Osteoblast (primary cell): ENCODE measurements around the gene CORIN. TPM values are rescaled to one million over a fixed set of nuclear protein-coding genes. Genes with fewer than 3 reads are reported as not detected.

Source experiments
- DNase-seq: peaks from one replicate; pipeline ENCODE4 v3.0.0; 2011; ENCODE audit warnings: low spot score, mixed read lengths; ENCODE audit not compliant: insufficient read length; ENCODE audit errors: missing footprints
- H2AFZ ChIP-seq: 2 replicates; pipeline ENCODE4 v1.6.0; 2011; ENCODE audit warnings: mild to moderate bottlenecking, low read length
- H3K27ac ChIP-seq: 2 replicates; pipeline ENCODE4 v1.5.1; 2011; ENCODE audit warnings: mild to moderate bottlenecking, low read depth, low read length, moderate library complexity
- H3K27me3 ChIP-seq: 2 replicates; pipeline ENCODE4 v1.6.0; 2012; ENCODE audit warnings: mild to moderate bottlenecking, control low read depth, inconsistent platforms, low read length, moderate library complexity; ENCODE audit not compliant: insufficient read depth
- H3K36me3 ChIP-seq: 2 replicates; pipeline ENCODE4 v1.5.1; 2011; ENCODE audit warnings: mild to moderate bottlenecking, low read length, control low read depth, moderate library complexity; ENCODE audit not compliant: insufficient read depth
- H3K4me1 ChIP-seq: 2 replicates; pipeline ENCODE4 v1.5.1; 2011; ENCODE audit warnings: mild to moderate bottlenecking, low read length, control low read depth, moderate library complexity; ENCODE audit not compliant: insufficient read depth
- H3K4me2 ChIP-seq: 2 replicates; pipeline ENCODE4 v1.6.0; 2011; ENCODE audit warnings: mild to moderate bottlenecking, low read length; ENCODE audit not compliant: insufficient read depth
- H3K4me3 ChIP-seq: fragments of 200-600 bp; sonication (generic); 3 replicates; pipeline ENCODE4 v1.5.1; 2012; ENCODE audit warnings: mild to moderate bottlenecking, low read length, inconsistent platforms; ENCODE audit not compliant: insufficient read depth
- H3K79me2 ChIP-seq: 2 replicates; pipeline ENCODE4 v1.6.0; 2012; ENCODE audit warnings: mild to moderate bottlenecking, low read length, control low read depth, inconsistent platforms; ENCODE audit not compliant: insufficient read depth
- H3K9me3 ChIP-seq: 2 replicates; pipeline ENCODE4 v1.5.1; 2011; ENCODE audit warnings: low read depth, low read length, control low read depth
- H4K20me1 ChIP-seq: 2 replicates; pipeline ENCODE4 v1.6.0; 2012; ENCODE audit warnings: mild to moderate bottlenecking, low read length, control low read depth; ENCODE audit not compliant: insufficient read depth
- total RNA-seq: library from RNA; depleted of rRNA; stranded (reverse); fragments of >200 nt; gene quantifications from 2 replicates; pipeline ENCODE4 v1.2.3, GENCODE V29; 2012
- TF ChIP-seq, protein P1 (sequence below): IDR thresholded peaks from 2 replicates; pipeline ENCODE4 v1.5.1; 2011; ENCODE audit warnings: mild to moderate bottlenecking, low read depth, low read length, moderate library complexity; ENCODE audit errors: extremely low read depth

CORIN gene
- total RNA-seq, 1 donor = 0.36 TPM

DNA sequence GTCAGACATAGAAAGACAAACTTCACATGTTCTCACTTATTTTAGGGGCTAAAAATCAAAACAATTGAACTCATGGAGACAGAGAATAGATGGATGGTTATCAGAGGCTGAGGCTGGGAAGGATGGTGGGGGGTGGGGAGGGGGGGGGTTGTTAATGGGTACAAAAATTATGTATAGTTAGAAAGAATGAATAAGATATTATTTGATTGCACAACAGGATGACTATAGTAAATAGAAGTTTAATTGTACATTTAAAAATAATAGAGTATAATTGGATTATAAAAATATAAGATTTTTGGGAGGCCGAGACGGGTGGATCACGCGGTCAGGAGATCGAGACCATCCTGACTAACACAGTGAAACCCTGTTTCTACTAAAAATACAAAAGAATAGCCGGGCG lies 33.3 kb downstream of the CORIN start:
- no peaks in the 10 kb centered on the region for H3K79me2 ChIP-seq
- H3K36me3 ChIP-seq = no peaks in the 10 kb centered on the region
- no peak overlapping the region for H2AFZ ChIP-seq
- H3K4me3 ChIP-seq = no peak overlapping the region
- H3K27me3 ChIP-seq = no peaks in the 10 kb centered on the region
- DNase-seq = no peak
- H3K4me1 ChIP-seq = no peaks in the 10 kb centered on the region
- no peaks in the 10 kb centered on the region for H3K9me3 ChIP-seq
- no peaks in the 10 kb centered on the region for H4K20me1 ChIP-seq
- H3K4me2 ChIP-seq = no peak overlapping the region
- H3K27ac ChIP-seq = no peak overlapping the region
- TF ChIP-seq, protein P1, sequence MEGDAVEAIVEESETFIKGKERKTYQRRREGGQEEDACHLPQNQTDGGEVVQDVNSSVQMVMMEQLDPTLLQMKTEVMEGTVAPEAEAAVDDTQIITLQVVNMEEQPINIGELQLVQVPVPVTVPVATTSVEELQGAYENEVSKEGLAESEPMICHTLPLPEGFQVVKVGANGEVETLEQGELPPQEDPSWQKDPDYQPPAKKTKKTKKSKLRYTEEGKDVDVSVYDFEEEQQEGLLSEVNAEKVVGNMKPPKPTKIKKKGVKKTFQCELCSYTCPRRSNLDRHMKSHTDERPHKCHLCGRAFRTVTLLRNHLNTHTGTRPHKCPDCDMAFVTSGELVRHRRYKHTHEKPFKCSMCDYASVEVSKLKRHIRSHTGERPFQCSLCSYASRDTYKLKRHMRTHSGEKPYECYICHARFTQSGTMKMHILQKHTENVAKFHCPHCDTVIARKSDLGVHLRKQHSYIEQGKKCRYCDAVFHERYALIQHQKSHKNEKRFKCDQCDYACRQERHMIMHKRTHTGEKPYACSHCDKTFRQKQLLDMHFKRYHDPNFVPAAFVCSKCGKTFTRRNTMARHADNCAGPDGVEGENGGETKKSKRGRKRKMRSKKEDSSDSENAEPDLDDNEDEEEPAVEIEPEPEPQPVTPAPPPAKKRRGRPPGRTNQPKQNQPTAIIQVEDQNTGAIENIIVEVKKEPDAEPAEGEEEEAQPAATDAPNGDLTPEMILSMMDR = no peak

DNA sequence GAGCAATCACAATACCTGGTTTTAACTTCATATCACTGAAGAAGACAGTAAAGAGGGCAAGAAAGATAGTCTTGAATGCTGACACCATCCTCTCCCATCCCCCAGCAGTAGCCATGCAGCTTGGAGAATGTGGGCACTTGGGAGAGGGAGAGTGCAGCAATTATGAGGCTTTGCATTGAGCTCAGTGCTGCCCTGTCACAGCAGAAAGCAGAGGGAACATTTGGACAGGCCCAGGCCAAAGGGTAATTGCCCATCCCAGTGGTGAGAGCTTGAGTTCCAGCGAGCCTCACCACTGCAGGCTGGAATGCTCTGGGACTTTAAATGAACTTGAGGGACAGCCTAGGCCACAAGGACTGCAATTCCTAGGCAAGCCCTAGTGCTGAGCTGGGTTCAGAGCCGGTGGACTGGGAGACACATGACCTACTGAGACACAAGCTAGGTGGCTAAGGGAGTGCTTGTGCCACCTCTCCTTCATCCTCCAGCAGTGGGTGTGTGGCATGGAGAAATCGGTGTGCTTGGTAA lies 36.3 kb downstream of the CORIN start:
- H2AFZ ChIP-seq = no peak overlapping the region
- TF ChIP-seq, protein P1 = no peak
- no peaks in the 10 kb centered on the region for H4K20me1 ChIP-seq
- no peak for DNase-seq
- no peak overlapping the region for H3K4me3 ChIP-seq
- H3K4me2 ChIP-seq = no peak overlapping the region
- no peaks in the 10 kb centered on the region for H3K9me3 ChIP-seq
- no peaks in the 10 kb centered on the region for H3K4me1 ChIP-seq
- no peaks in the 10 kb centered on the region for H3K79me2 ChIP-seq
- no peaks in the 10 kb centered on the region for H3K36me3 ChIP-seq
- no peaks in the 10 kb centered on the region for H3K27me3 ChIP-seq
- no peak overlapping the region for H3K27ac ChIP-seq

- H2AFZ ChIP-seq = no peak overlapping the region
- DNase-seq = no peak
- no peaks in the 10 kb centered on the region for H4K20me1 ChIP-seq
- H3K27me3 ChIP-seq = peaks cover 7% of the 10 kb centered on the region
- no peaks in the 10 kb centered on the region for H3K36me3 ChIP-seq
- H3K9me3 ChIP-seq = no peaks in the 10 kb centered on the region
- H3K4me1 ChIP-seq = no peaks in the 10 kb centered on the region
- H3K79me2 ChIP-seq = no peaks in the 10 kb centered on the region
- H3K27ac ChIP-seq = no peak overlapping the region
- no peak overlapping the region for H3K4me3 ChIP-seq
- TF ChIP-seq, protein P1 = no peak
- H3K4me2 ChIP-seq = no peak overlapping the region
These were observed 39.7 kb downstream of the CORIN start for GRCh38 chr4:47798165-47798564.

GRCh38 chr4:47791965-47792364 lies 45.9 kb downstream of the CORIN start:
- H2AFZ ChIP-seq = no peak overlapping the region
- H3K4me3 ChIP-seq = no peak overlapping the region
- TF ChIP-seq, protein P1 = no peak

More at GRCh38 chr4:47791965-47792364, 45.9 kb downstream of the CORIN start:
- no peaks in the 10 kb centered on the region for H3K79me2 ChIP-seq
- H4K20me1 ChIP-seq = no peaks in the 10 kb centered on the region
- H3K9me3 ChIP-seq = no peaks in the 10 kb centered on the region
- DNase-seq = no peak
- no peak overlapping the region for H3K27ac ChIP-seq
- H3K4me2 ChIP-seq = no peak overlapping the region
- no peaks in the 10 kb centered on the region for H3K4me1 ChIP-seq
- H3K36me3 ChIP-seq = no peaks in the 10 kb centered on the region
- H3K27me3 ChIP-seq = peaks cover 10% of the 10 kb centered on the region
